H9 (cell line): ENCODE measurements around the gene RNF215. TPM values are rescaled to one million over a fixed set of nuclear protein-coding genes. Genes with fewer than 3 reads are reported as not detected.

ENCODE experiments used
- DNase-seq: peaks from one replicate; pipeline ENCODE4 v3.0.0-alpha.2; 2017
- H2AFZ ChIP-seq: one replicate; pipeline ENCODE4 v1.6.1; 2013; ENCODE audit warnings: mild to moderate bottlenecking, low read length, control low read depth, moderate library complexity
- H2AK5ac ChIP-seq: 2 replicates; pipeline ENCODE4 v1.6.1; 2013; ENCODE audit warnings: low read length, control low read depth, mixed read lengths; ENCODE audit not compliant: insufficient read length
- H2BK120ac ChIP-seq: one replicate; pipeline ENCODE4 v1.6.1; 2013; ENCODE audit warnings: low read depth, mild to moderate bottlenecking, low read length, control low read depth, inconsistent platforms; ENCODE audit not compliant: poor library complexity, severe bottlenecking
- H2BK12ac ChIP-seq: 2 replicates; pipeline ENCODE4 v1.6.1; 2013; ENCODE audit warnings: low read length, control low read depth, mixed read lengths, low read depth; ENCODE audit not compliant: insufficient read length
- H2BK15ac ChIP-seq: 2 replicates; pipeline ENCODE4 v1.6.1; 2013; ENCODE audit warnings: low read depth, low read length, control low read depth
- H2BK20ac ChIP-seq: one replicate; pipeline ENCODE4 v1.6.1; 2013; ENCODE audit warnings: low read depth, mild to moderate bottlenecking, low read length, control low read depth, inconsistent platforms; ENCODE audit not compliant: poor library complexity, severe bottlenecking
- H2BK5ac ChIP-seq: 2 replicates; pipeline ENCODE4 v1.6.1; 2013; ENCODE audit warnings: low read length, control low read depth, mixed read lengths; ENCODE audit not compliant: insufficient read length
- H3K14ac ChIP-seq: 2 replicates; pipeline ENCODE4 v1.6.1; 2013; ENCODE audit warnings: low read length, control low read depth; ENCODE audit not compliant: insufficient read depth
- H3K18ac ChIP-seq: 2 replicates; pipeline ENCODE4 v1.6.1; 2013; ENCODE audit warnings: low read depth, mild to moderate bottlenecking, mixed read lengths, low read length, control low read depth; ENCODE audit not compliant: insufficient read length
- H3K23ac ChIP-seq: 2 replicates; pipeline ENCODE4 v1.6.1; 2013; ENCODE audit warnings: low read length, control low read depth, mixed read lengths, low read depth; ENCODE audit not compliant: insufficient read length
- H3K23me2 ChIP-seq: 2 replicates; pipeline ENCODE4 v1.6.1; 2013; ENCODE audit warnings: low read depth, mild to moderate bottlenecking, mixed read lengths, low read length, control low read depth; ENCODE audit not compliant: insufficient read length, poor library complexity, severe bottlenecking
- H3K27ac ChIP-seq: 2 replicates; pipeline ENCODE4 v1.5.1; 2013; ENCODE audit warnings: low read length, control low read depth, mixed read lengths, low read depth; ENCODE audit not compliant: insufficient read length
- H3K27me3 ChIP-seq: 2 replicates; pipeline ENCODE4 v1.6.1; 2013; ENCODE audit warnings: low read length, control low read depth, inconsistent platforms; ENCODE audit not compliant: insufficient read depth
- H3K4ac ChIP-seq: 2 replicates; pipeline ENCODE4 v1.6.1; 2013; ENCODE audit warnings: low read depth, mild to moderate bottlenecking, control low read depth, inconsistent platforms, low read length, moderate library complexity
- H3K4me1 ChIP-seq: 2 replicates; pipeline ENCODE4 v1.6.1; 2013; ENCODE audit warnings: low read length, control low read depth, inconsistent platforms; ENCODE audit not compliant: insufficient read depth
- H3K4me2 ChIP-seq: 2 replicates; pipeline ENCODE4 v1.6.1; 2013; ENCODE audit warnings: low read length, control low read depth, mixed read lengths; ENCODE audit not compliant: insufficient read length, insufficient read depth
- H3K56ac ChIP-seq: 2 replicates; pipeline ENCODE4 v1.6.1; 2013; ENCODE audit warnings: low read depth, mild to moderate bottlenecking, mixed read lengths, low read length, control low read depth; ENCODE audit not compliant: insufficient read length
- H3K79me1 ChIP-seq: 2 replicates; pipeline ENCODE4 v1.6.1; 2013; ENCODE audit warnings: low read depth, mild to moderate bottlenecking, moderate library complexity, low read length, control low read depth, inconsistent platforms; ENCODE audit not compliant: insufficient read depth, poor library complexity, severe bottlenecking
- H3K79me2 ChIP-seq: 2 replicates; pipeline ENCODE4 v1.6.1; 2013; ENCODE audit warnings: low read length, control low read depth, inconsistent platforms; ENCODE audit not compliant: insufficient read depth
- H3K9ac ChIP-seq: 2 replicates; pipeline ENCODE4 v1.6.1; 2013; ENCODE audit warnings: low read length, control low read depth, mixed read lengths; ENCODE audit not compliant: insufficient read length; ENCODE audit errors: extremely low read depth
- H3K9me3 ChIP-seq: one replicate; pipeline ENCODE4 v1.6.1; 2013; ENCODE audit warnings: low read depth, low read length, inconsistent platforms; ENCODE audit not compliant: control insufficient read depth
- H3T11ph ChIP-seq: one replicate; pipeline ENCODE4 v1.6.1; 2013; ENCODE audit warnings: mild to moderate bottlenecking, low read length, control low read depth, inconsistent platforms
- H4K20me1 ChIP-seq: one replicate; pipeline ENCODE4 v1.6.1; 2013; ENCODE audit not compliant: control insufficient read depth, insufficient read length, insufficient read depth
- H4K5ac ChIP-seq: 2 replicates; pipeline ENCODE4 v1.6.1; 2013; ENCODE audit warnings: low read depth, mild to moderate bottlenecking, mixed read lengths, low read length, control low read depth; ENCODE audit not compliant: insufficient read length
- H4K8ac ChIP-seq: replicated peaks from 2 replicates; pipeline ENCODE4 v1.6.1; 2013; ENCODE audit warnings: low read length, control low read depth, mixed read lengths, low read depth; ENCODE audit not compliant: insufficient read length
- H4K91ac ChIP-seq: 2 replicates; pipeline ENCODE4 v1.6.1; 2013; ENCODE audit warnings: low read depth, mild to moderate bottlenecking, moderate library complexity, mixed read lengths, low read length, control low read depth; ENCODE audit not compliant: insufficient read length
- H3K27ac Mint-ChIP-seq, 3 experiments: 2 replicates in 2 of 3; 3 replicates in 1 of 3; pipeline ENCODE4 v1.8.0; 2020 to 2021; ENCODE audit warnings: mixed read lengths in 3 of 3, mild to moderate bottlenecking in 1 of 3, moderate library complexity in 1 of 3
- H3K27me3 Mint-ChIP-seq: 2 replicates; pipeline ENCODE4 v1.8.0; 2021; ENCODE audit warnings: low read depth, mild to moderate bottlenecking, moderate library complexity, mixed read lengths
- H3K36me3 Mint-ChIP-seq, 3 experiments: 2 replicates in 2 of 3; 3 replicates in 1 of 3; pipeline ENCODE4 v1.8.0; 2020 to 2021; ENCODE audit warnings: low read depth in 3 of 3, mixed read lengths in 3 of 3; ENCODE audit not compliant: insufficient read depth in 1 of 3
- H3K4me1 Mint-ChIP-seq, 2 experiments: 2 replicates each; pipeline ENCODE4 v1.8.0; 2020; ENCODE audit warnings: mixed read lengths in 2 of 2
- H3K4me3 Mint-ChIP-seq, 2 experiments: 2 replicates in 1 of 2; 3 replicates in 1 of 2; pipeline ENCODE4 v1.8.0; 2020 to 2021; ENCODE audit warnings: mild to moderate bottlenecking in 2 of 2, mixed read lengths in 2 of 2, moderate library complexity in 1 of 2
- H3K9me3 Mint-ChIP-seq, 2 experiments: 2 replicates in 1 of 2; 3 replicates in 1 of 2; pipeline ENCODE4 v1.8.0; 2020; ENCODE audit warnings: mild to moderate bottlenecking in 2 of 2, mixed read lengths in 2 of 2, moderate library complexity in 1 of 2
- CTCF ChIP-seq: fragments of 200-600 bp; sonication (generic); conservative IDR thresholded peaks from 3 replicates; pipeline ENCODE4 v1.8.0; 2021; ENCODE audit warnings: antibody characterized with exemption, mild to moderate bottlenecking
- WGBS: extraction: QIAGEN DNeasy Blood & Tissue Kit; methylation state at CpG from one replicate; pipeline ENCODE4 v1.1.7; 2013; ENCODE audit warnings: missing lambda C conversion rate, low lambda C conversion rate, mixed read lengths; ENCODE audit not compliant: insufficient read length; ENCODE audit errors: extremely low coverage; 5-methylcytosine and 5-hydroxymethylcytosine counted together
- total RNA-seq: library from RNA; stranded (reverse); gene quantifications from 2 replicates; pipeline ENCODE4 v1.2.1, GENCODE V29; 2021

Gene RNF215
- total RNA-seq, 1 experiment from 2014 or later: 24.5 TPM

GRCh38 chr22:30332551-30332950 lies 54.7 kb downstream of the RNF215 start:
- H3K4ac ChIP-seq: no peak overlapping the region
- no peaks in the 10 kb centered on the region for H3K4me1 ChIP-seq
- no peak overlapping the region for H3K14ac ChIP-seq
- H2BK20ac ChIP-seq: no peak overlapping the region
- no peak overlapping the region for H3K23ac ChIP-seq
- H3K18ac ChIP-seq: no peak overlapping the region
- no peaks in the 10 kb centered on the region for H3K9me3 Mint-ChIP-seq
- no peaks in the 10 kb centered on the region for H3K23me2 ChIP-seq
- no peak overlapping the region for H2AFZ ChIP-seq
- WGBS: no CpG with 5 or more reads among the region's 5 CpGs
- H3K4me1 Mint-ChIP-seq: peaks cover 5 to 9% of the 10 kb centered on the region in 2 experiments
- H4K91ac ChIP-seq: no peak overlapping the region
- H3K79me2 ChIP-seq: 0 out of 2 replicates have a peak, but pooled peaks cover 2% of the 10 kb centered on the region
- H4K5ac ChIP-seq: no peak overlapping the region
- H3K27me3 Mint-ChIP-seq: no peaks in the 10 kb centered on the region; the same call in 1 of the 2 replicates
- no peak overlapping the region for H3K27ac Mint-ChIP-seq
- no peak overlapping the region for H2BK120ac ChIP-seq
- H2BK12ac ChIP-seq: no peak overlapping the region
- H2BK5ac ChIP-seq: no peak overlapping the region
- H3K56ac ChIP-seq: no peak overlapping the region
- no peak overlapping the region for H3K4me3 Mint-ChIP-seq
- no peaks in the 10 kb centered on the region for H3K27me3 ChIP-seq
- no peak overlapping the region for H3K4me2 ChIP-seq
- H4K8ac ChIP-seq: no peak overlapping the region
- no peak for DNase-seq
- no peak overlapping the region for H3K27ac ChIP-seq
- H3K36me3 Mint-ChIP-seq: peaks cover 38 to 67% (median 57%) of the 10 kb centered on the region in 3 experiments
- H3K9ac ChIP-seq: no peak overlapping the region
- no peaks in the 10 kb centered on the region for H3K9me3 ChIP-seq
- H2BK15ac ChIP-seq: no peak overlapping the region
- no peaks in the 10 kb centered on the region for H3K79me1 ChIP-seq
- no peaks in the 10 kb centered on the region for H4K20me1 ChIP-seq
- no peak for TF ChIP-seq CTCF
- H2AK5ac ChIP-seq: no peak overlapping the region
- H3T11ph ChIP-seq: no peak overlapping the region

Other genes starting within 250 kb of the RNF215 start
- gene LIF, start 140.7 kb downstream of the RNF215 start, total RNA-seq: 4.3 and 6.1 TPM in 2 replicates
- not detected in 2 replicates for gene OSM, start 120.6 kb downstream of the RNF215 start, total RNA-seq
- 8.8 and 11.0 TPM in 2 replicates for gene CASTOR1, start 97.9 kb downstream of the RNF215 start, total RNA-seq
- gene TBC1D10A, start 60.5 kb downstream of the RNF215 start, total RNA-seq: 8.2 and 8.4 TPM in 2 replicates
- gene SF3A1, start 30.5 kb downstream of the RNF215 start, total RNA-seq: 211 and 225 TPM in 2 replicates
- gene CCDC157, start 30.4 kb downstream of the RNF215 start, total RNA-seq: 4.3 and 4.8 TPM in 2 replicates
- 8.2 and 8.5 TPM in 2 replicates for gene SEC14L2, start 9.6 kb upstream of the RNF215 start, total RNA-seq
- gene MTFP1, start 38.4 kb upstream of the RNF215 start, total RNA-seq: 46.8 and 56.8 TPM in 2 replicates
- not detected in 2 replicates for gene SEC14L3, start 84.6 kb upstream of the RNF215 start, total RNA-seq
- 0.09 and 0.17 TPM in 2 replicates for gene SEC14L4, start 118.3 kb upstream of the RNF215 start, total RNA-seq
- 0.46 and 1.1 TPM in 2 replicates for gene SEC14L6, start 159.3 kb upstream of the RNF215 start, total RNA-seq
- 5.1 TPM in 2 replicates for gene GAL3ST1, start 187.3 kb upstream of the RNF215 start, total RNA-seq
- gene PES1, start 204.5 kb upstream of the RNF215 start, total RNA-seq: 133 and 140 TPM in 2 replicates
- 39.0 and 42.2 TPM in 2 replicates for gene TCN2, start 219.8 kb upstream of the RNF215 start, total RNA-seq
- gene SLC35E4, start 248.4 kb upstream of the RNF215 start, total RNA-seq: 3.7 and 3.9 TPM in 2 replicates